Measurements from ENCODE around the gene P4HB.

Gene P4HB

DNA sequence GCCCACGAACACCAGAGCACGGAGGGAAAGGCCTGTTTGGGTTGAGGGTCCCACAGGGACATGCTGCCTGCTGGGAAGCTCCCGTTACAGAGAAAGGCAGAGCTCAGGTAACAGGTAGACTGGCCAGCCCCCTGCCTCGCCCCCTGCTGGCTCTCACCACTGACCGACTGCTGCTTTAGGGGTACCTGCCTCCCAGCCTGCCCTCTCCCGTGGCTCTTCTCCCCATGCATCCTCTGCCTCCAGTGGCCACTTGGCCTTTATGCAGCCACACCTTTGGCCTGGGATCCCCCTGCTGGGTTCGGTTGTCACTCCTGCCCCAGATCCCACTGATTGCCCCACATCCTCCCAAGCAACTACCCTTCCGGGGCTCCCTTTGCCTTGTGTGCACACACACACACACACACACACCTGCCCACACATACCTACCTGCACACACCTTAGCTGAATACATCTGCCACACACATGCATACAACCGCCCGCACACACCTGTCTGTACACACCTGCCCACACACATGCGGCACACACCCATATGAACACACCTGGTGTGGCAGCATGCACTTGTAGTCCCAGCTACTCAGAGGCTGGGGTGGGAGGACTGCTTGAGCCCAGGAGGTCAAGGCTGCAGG is 34.4 kb downstream of the P4HB start:
- no peak for DNase-seq

DNA sequence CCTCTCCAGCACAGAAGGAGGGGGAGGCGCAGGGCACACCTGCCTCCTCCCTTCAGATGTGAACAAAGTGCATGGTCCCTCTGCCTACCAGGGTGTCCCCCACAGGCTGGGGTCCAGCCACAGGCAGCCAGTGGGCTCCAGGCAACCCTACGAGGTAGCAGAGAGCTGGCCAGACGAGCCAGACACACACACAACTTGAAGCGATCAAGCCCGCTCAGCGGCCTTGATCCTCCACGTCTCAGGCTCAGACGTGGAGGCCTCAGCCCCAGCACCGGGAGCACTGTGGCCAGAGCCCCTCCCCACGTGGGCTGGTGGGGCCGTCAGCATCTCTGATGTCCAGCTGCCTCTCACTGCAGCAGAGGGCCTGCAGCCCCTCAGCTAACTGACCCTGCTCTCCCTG is 35.7 kb downstream of the P4HB start:
- no peak for DNase-seq

DNA sequence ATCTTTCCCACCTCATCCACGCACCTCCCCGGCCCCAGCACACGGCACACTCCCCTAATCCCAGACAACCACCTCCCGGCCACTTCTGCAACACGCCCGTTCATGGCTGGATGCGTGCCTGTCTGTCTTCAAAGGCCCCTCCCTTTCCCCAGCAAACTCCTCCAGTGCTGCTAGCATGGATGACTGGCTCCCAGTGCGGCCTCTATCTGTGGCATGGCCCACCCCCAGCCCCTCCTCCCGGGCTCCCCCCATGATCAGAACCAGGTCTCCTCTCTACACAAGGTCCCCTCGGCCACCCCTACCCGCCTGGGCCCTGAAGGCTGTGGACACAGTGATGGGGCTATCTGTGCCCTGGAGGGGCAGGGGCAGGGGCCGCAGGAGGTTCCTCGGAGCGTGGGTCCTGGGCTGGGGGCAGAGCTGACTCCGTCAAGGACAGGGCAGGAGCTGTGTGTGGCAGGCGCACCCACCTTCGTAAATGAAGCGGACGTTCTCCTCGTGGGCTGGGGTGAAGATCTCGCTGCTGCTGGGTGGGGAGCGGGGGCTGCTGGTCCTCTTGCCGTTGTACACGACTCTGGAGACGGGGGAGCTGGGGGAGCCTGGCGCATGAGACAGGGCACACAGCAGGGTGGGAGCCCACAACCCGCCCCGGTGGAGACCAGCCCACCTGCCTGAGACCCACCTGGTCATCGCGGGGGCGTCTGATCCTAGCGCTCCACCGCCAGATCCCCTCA is 36.4 kb downstream of the P4HB start:
- no peak for DNase-seq

DNA sequence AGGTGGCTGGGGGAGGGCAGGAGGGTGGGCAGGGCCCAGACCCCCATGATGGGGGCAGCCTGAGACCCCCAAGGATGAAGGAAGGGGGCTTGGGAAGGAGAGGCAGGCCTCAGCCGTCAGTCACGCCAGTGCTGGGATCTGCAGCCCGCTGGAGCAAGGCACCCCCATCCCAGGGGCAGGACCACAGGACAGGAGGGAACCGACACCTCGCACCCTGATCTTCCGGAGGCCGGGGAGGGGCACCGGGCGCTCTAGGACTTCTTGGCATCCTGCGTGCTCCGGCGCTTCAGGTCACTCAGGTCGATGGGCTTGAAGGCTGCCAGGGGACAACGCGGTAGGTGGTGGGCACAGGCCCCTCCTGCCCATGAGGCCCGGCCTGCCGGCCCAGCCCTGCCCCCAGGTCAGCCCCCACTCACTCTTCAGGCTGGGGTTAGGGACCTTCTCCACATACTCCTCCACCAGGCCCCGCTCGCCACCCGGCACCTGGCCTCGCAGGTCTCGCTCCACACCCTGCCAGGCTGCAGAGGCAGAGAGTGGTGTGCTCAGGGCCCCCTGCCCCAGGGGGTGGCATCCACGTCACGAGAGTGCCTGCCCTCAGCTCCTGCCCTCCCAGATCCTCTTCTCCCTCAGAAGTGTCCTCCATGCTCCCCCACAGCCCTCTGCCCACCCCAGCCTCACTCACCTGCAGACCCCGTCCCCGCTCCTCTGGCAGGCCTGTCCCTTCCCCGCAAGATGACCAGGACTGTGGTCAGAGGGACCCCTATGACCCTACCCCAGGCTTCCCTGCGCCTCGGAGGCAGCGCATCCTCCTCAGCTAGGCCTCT is 37.1 kb downstream of the P4HB start:
- no peak for DNase-seq

DNA sequence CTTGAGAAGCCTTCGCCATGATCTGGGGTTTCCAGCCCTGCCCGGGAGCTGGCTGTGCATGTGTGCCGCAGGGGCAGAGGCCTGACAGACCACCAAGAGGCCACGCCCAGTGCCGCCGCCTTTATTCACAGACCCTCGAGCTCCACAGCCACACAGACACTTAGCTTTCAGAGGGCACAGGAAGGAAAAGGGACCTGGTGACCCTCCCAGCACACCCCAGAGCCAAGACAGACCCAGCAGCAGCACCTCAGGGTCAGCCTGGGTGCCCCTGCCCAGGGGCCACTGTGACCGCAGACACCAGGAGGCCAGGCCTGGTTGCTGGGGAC is 38.1 kb downstream of the P4HB start:
- no peak for DNase-seq

DNA sequence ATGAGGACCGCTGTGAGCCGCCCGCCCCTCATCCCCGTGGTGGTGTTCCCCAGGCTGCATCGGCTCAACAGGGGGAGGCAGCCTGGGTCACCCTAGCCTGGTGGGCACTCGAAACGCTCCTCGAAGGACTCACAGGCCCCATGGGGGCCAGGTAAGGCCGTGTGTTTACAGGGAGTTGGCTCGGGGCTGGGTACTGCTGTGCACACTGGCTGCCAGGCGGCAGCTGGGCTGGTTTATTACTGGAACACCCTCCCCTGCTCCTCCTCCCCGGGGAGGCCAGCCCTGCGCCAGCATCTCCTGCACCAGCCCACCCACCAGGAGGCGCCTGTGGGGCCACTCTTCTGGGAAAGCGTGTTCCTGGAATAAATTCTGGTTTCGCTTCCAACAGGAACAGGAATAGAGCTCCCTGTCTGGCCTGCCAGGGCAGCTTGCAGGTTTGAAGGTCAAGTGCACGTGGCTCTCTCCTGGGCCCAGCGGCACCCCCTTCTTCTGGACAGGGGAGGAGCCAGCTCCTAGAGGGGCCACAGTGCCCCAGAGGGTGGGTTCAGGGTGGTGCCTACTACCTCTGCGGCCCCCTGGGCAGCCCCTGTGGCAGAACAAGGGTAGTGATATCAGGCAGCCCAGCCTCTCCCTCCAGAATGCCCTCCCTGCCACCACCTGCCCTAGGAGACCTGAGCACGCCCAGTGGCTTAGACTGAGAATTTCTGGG is 38.6 kb downstream of the P4HB start:
- peak; percentile 20 for DNase-seq

DNA sequence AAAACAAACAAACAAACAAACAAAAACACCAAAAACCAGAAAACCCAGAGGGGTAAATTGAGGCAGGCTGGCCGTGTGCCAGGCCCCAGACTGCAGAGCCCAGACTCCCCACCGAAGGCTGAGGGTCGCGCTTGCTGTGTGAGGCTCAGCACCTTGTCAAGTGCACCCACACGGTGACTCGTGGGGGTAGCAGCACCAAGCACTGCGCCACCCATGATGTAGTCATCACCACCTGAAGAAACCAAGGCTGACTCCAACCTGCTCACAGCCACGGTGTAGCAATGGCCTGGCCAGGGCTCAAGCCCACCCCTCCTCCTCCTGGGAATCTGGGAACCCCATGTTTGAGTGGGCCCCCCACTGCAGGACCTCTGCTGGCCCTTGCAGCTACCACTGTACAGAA is 39.2 kb downstream of the P4HB start:
- DNase-seq, result no peak

DNA sequence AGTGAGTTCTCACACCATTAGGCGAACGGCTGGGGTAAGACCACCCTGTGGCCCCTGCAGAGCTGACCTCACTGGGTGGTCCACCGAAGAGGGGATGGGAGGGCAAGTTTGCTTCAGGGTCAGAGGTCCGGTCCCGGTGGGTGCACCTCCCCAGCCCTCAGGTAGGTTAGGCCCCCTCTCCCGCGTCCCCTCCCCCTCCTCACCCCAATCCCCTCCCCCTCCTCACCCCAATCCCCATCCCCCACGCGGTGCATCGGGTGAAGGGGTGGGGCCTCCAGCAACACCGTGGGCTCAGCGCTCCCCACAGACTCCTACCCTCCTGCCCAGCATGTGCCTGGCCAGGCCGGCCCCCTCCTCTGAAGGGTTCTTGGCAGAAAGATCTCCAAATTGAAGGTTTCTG is 40.6 kb downstream of the P4HB start:
- DNase-seq, result no peak

DNA sequence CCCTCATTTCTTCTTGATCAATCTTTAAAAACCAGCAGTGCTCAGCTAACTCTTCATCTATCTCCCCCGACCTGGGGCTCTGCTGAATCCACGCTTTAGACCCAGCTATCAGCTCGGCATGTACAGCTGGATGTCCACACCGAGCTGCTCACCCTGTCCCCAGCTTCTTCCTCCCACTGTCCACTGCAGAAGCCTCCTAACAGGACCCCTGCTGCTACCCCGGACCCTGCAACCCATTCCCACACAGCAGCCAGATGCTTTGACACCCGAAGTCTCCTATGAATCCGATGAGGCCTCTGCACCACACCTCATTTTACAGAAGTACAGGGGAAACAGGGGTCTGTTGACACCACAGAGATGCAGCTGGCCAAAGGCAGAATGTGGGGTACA is 42.6 kb downstream of the P4HB start:
- DNase-seq, result no peak

DNA sequence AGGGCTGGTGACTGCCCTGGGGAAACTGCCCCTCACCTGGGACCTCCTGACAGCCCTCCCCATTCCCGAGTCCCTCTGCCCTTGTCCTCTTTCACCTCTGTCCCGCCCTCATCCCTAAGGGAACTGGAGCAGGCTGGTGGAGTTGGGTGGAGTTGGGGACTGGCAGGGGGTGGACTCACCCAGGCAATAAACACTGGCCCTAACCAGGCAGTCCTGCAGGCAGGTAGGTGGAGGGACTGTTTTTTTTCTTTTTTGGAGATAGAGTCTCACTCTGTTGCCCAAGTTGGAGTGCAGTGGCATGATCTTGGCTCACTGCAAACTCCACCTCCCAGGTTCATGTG is 44.7 kb downstream of the P4HB start:
- DNase-seq, result no peak

DNA sequence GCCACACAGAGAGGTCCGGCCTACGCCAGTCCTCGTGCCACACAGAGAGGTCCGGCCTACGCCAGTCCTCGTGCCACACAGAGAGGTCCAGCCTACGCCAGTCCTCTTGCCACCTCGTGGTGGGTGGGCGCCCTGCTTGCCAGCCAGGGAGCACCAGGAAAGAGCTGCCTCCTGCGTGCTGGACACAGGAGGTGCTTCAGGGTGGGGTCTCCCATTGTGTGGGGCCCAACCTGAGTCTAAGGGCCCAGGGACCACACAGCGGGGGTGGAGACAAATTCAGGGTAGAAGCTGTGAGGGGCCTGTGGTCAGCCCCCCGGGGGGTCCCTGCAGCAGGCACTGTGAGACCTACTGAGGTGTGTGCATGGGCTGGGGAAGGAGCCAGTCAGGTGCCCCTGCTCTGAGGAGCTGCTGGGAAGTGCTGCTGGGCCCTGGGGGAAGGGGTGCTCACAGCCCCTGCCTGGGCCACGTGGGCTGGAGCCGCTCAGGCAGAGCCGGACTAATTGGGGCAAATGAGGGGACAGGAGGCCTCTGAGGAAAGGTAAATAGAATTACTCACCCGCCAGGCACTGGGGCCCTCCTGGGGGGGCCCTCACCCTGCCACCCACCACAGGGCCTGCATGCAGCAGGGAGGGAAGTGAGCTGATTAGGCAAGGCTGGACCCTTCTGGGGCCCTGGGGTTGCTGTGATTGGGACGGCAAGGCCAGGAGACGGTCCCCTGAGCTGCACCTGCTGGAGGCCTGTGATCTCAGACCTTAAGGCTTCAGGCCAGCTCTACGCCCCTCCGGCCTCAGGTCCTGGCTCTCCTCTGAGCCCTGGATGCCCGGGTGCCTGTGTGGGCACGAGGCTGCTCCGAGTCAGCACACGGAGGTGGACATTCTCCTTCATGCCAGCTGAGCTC is 45.3 kb downstream of the P4HB start:
- DNase-seq, result no peak

DNA sequence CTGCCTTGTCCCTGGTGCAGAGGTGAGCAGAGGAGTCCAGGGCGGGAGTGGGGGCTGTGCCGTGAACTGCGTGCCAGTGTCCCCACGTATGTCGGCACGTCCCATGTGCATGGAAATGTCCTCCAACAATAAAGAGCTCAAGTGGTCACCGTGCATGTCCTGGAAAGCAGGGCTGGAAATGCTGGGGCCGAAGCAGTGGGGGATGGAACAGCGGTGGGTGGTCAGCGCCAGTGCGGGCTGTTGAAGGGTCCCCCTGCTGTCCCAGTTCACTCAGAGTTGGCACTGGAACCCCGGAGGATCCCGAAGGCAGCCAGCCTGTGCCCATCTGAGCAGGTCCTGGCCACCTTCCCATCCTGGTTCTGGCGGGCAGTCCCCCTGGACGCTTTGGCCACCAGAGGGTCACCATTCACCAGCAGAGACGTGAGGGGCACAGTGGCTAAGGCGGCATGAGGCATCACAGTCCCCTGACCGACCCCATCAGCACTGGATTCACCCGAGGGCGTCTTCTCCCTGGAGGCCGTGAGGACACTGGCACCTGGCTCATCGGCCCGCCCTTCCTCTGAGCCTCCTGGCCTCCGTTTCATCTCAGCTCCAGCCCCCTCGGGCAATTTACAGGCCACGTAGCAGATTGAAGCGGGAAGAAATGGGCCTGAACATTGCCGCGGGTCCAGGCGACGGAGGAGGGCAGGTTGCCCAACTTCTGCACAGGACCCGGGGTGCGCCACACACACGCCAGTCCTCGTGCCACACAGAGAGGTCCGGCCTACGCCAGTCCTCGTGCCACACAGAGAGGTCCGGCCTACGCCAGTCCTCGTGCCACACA is 46.3 kb downstream of the P4HB start:
- DNase-seq, result no peak

DNA sequence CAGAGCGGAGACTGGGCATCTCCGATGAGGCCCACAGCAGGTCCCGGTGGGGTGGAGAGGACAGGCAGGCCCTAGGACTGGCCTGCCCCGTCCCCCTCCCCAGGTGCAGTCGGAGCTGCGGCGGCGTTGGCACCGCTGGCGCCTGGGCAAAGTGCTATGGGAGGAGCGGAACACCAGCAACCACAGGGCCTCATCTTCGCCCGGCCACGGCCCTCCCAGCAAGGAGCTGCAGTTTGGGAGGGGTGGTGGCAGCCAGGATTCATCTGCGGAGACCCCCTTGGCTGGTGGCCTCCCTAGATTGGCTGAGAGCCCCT is 47.0 kb downstream of the P4HB start:
- no peak for DNase-seq

DNA sequence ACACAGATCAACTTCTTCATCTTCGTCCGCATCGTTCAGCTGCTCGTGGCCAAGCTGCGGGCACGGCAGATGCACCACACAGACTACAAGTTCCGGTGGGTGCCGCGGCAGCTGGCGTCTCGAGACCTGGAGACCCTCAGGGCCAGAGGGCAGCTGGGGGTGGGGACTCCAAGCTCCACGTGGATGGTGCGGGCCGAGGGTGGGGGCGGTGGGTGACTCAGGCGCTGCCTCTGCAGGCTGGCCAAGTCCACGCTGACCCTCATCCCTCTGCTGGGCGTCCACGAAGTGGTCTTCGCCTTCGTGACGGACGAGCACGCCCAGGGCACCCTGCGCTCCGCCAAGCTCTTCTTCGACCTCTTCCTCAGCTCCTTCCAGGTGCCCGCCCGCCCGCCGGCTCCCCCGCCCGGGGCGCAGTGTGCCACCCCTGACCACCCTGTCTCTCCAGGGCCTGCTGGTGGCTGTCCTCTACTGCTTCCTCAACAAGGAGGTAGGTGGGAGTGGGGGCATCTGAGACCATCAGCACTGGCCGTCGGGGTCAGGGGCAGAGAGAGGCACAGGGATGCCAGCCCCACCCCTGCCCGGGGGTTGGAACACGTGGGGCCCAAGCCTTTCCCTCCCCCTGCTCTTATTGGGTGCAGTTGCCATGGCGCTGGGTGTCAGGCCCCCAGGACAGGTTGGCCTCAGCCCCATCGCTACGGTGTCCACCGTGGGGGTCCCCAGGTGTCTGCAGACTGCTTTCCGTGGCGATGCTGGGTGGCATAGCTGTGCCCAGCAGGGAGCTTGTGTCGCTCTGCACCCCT is 47.6 kb downstream of the P4HB start:
- no peak for DNase-seq

DNA sequence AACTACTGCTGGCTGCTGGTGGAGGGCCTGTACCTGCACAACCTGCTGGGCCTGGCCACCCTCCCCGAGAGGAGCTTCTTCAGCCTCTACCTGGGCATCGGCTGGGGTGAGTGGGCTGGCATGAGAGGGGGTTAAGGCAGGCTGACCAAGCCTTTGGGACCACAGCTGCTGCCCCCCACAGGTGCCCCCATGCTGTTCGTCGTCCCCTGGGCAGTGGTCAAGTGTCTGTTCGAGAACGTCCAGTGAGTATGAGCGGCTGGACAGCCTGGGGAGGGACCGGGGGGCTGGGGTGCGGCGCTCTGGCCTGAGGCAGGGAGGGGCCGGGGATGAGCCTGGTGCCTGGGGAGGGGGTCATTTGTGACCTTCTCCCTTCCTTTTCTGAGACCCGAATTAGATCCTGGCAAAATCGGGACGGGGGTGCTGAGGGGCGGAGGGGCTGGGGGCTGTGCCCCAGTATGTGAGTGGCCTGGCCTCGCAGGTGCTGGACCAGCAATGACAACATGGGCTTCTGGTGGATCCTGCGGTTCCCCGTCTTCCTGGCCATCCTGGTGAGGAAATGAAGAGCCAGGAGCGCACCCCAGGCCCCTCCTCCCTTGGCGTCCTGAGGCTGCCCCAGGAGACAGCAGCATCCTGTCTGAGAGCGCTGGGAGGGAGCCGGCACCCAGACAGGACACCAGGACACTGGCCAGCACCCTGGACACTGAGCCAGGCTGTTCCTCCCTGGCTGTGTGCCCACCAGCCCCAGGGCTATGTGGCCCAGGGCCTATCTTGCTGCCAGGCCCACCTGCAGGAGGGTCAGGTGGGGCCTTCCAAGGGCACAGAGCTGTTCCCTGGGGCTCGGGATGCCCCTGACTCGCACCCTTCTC is 48.4 kb downstream of the P4HB start:
- no peak for DNase-seq

DNA sequence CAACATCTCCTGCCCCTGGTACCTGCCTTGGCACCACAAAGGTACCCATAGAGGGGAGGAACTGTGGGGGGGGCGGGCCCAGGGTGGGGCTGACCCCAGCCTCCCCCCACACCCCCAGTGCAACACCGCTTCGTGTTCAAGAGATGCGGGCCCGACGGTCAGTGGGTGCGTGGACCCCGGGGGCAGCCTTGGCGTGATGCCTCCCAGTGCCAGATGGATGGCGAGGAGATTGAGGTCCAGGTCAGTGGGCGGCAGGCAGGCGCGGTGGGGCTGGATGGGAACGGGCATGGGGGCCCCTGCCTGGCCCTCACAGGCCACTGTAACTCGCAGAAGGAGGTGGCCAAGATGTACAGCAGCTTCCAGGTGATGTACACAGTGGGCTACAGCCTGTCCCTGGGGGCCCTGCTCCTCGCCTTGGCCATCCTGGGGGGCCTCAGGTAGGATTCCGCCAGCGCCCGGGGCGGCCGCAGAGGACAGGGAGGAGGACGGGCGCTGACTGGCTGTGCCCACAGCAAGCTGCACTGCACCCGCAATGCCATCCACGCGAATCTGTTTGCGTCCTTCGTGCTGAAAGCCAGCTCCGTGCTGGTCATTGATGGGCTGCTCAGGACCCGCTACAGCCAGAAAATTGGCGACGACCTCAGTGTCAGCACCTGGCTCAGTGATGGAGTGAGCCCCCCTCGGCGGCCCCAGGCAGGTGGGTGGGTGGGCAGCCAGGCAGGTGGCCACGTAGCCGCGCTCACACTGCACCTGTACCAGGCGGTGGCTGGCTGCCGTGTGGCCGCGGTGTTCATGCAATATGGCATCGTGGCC is 49.2 kb downstream of the P4HB start:
- DNase-seq, result no peak

DNA sequence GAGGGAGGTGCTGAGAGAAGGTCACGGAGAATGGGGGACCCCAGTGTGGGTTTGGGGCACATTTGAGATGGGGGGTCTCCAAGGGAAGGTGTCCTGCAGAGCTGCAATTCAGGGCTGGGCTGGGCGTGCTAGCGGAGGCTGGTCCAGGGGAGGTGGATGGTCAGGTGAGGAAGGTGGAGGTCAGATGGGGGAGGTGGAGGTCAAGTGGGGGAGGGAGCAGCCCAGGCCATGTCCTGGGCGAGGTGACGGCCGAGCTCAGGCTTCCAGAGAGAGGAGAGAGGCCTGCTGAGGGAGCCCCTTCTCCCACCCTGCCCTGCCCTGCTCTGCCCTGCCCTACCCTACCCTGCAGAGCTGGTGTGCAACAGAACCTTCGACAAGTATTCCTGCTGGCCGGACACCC is 49.9 kb downstream of the P4HB start:
- no peak for DNase-seq

DNA sequence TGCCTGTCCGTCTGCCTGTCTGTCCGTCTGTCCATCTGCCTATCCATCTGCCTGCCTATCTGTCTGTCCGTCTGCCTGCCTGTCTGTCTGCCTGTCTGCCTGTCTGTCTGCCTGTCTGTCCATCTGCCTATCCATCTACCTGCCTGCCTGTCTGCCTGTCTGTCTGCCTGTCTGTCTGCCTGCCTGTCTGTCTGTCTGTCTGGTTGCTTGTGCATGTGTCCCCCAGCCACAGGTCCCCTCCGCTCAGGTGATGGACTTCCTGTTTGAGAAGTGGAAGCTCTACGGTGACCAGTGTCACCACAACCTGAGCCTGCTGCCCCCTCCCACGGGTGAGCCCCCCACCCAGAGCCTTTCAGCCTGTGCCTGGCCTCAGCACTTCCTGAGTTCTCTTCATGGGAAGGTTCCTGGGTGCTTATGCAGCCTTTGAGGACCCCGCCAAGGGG is 50.8 kb downstream of the P4HB start:
- no peak for DNase-seq

Data from CD4-positive, alpha-beta T cell treated with Interleukin-6 for 4 hours (primary cell).